GM23338 (cell line): ENCODE measurements around the gene BIRC3. TPM values are rescaled to one million over a fixed set of nuclear protein-coding genes. Genes with fewer than 3 reads are reported as not detected.

Source experiments
- CTCF ChIP-seq, 2 experiments: fragments of 200-600 bp in 1 of 2; sonication (generic) in 1 of 2; conservative IDR thresholded peaks; 2 replicates each; pipeline versions ENCODE4 v1.5.1 to v1.6.1; 2016 to 2017; ENCODE audit warnings: antibody characterized with exemption in 2 of 2, low read depth in 2 of 2, mild to moderate bottlenecking in 2 of 2, moderate library complexity in 1 of 2
- EZH2 ChIP-seq: fragments of 200-600 bp; sonication (generic); IDR thresholded peaks from one replicate; pipeline ENCODE4 v1.8.0; 2017; ENCODE audit warnings: antibody characterized with exemption, mild to moderate bottlenecking, low read depth; ENCODE audit not compliant: unreplicated experiment
- POLR2AphosphoS5 ChIP-seq: IDR thresholded peaks from 2 replicates; pipeline ENCODE4 v1.6.1; 2016; ENCODE audit warnings: antibody characterized with exemption, low read depth
- polyA plus RNA-seq: library from polyadenylated mRNA; unstranded; fragments of >200 nt; fragmentation: Nextera tagmentation; extraction: Ambion mirVana; gene quantifications from 2 replicates; pipeline ENCODE4 v1.2.1, GENCODE V29; 2016
- total RNA-seq: library from RNA; depleted of rRNA; stranded (reverse); fragments of >200 nt; shearing (Covaris generic); gene quantifications from 2 replicates; pipeline ENCODE4 v1.2.3, GENCODE V29; 2014
- TF ChIP-seq, protein P1 (sequence below): fragments of 250-450 bp; sonication (Bioruptor Pico); IDR thresholded peaks from 2 replicates; pipeline ENCODE4 v1.5.0; 2020; ENCODE audit warnings: mild to moderate bottlenecking, moderate library complexity
- TF ChIP-seq, protein P2 (sequence below): IDR thresholded peaks from 2 replicates; pipeline ENCODE4 v1.6.1; 2016; ENCODE audit warnings: antibody characterized with exemption

BIRC3 gene
- total and polyA plus RNA-seq, 2 experiments from 2014 or later, result 0.03 TPM; not detected in 1

DNA sequence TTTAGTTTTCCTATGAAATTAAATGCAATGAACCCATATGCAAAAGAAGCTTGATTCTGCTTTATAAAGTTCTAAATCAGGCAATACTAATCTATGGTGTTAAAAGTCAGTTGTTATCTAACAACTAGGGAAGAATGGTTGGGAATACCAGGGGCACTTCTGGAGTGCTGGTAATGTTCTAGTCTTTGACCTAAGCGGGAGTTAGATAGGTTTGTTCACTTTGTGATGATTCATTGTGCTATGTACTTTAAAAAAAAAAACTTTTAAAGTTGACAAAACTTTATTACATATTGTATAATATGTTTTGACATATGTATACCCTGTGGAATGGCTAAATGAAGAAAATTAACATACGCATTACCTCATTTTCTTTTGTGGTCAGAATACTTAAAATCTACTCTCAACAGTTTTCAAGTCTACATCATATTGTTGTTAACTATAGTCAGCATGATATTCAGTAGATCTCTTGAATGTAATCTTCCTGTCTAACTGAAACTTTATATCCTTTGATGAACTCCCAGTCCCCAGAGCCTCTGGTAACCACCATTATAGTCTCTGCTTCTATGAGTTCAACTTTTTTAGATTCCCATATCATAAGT, 69.0 kb downstream of the BIRC3 start (continued):
- TF ChIP-seq, protein P1, sequence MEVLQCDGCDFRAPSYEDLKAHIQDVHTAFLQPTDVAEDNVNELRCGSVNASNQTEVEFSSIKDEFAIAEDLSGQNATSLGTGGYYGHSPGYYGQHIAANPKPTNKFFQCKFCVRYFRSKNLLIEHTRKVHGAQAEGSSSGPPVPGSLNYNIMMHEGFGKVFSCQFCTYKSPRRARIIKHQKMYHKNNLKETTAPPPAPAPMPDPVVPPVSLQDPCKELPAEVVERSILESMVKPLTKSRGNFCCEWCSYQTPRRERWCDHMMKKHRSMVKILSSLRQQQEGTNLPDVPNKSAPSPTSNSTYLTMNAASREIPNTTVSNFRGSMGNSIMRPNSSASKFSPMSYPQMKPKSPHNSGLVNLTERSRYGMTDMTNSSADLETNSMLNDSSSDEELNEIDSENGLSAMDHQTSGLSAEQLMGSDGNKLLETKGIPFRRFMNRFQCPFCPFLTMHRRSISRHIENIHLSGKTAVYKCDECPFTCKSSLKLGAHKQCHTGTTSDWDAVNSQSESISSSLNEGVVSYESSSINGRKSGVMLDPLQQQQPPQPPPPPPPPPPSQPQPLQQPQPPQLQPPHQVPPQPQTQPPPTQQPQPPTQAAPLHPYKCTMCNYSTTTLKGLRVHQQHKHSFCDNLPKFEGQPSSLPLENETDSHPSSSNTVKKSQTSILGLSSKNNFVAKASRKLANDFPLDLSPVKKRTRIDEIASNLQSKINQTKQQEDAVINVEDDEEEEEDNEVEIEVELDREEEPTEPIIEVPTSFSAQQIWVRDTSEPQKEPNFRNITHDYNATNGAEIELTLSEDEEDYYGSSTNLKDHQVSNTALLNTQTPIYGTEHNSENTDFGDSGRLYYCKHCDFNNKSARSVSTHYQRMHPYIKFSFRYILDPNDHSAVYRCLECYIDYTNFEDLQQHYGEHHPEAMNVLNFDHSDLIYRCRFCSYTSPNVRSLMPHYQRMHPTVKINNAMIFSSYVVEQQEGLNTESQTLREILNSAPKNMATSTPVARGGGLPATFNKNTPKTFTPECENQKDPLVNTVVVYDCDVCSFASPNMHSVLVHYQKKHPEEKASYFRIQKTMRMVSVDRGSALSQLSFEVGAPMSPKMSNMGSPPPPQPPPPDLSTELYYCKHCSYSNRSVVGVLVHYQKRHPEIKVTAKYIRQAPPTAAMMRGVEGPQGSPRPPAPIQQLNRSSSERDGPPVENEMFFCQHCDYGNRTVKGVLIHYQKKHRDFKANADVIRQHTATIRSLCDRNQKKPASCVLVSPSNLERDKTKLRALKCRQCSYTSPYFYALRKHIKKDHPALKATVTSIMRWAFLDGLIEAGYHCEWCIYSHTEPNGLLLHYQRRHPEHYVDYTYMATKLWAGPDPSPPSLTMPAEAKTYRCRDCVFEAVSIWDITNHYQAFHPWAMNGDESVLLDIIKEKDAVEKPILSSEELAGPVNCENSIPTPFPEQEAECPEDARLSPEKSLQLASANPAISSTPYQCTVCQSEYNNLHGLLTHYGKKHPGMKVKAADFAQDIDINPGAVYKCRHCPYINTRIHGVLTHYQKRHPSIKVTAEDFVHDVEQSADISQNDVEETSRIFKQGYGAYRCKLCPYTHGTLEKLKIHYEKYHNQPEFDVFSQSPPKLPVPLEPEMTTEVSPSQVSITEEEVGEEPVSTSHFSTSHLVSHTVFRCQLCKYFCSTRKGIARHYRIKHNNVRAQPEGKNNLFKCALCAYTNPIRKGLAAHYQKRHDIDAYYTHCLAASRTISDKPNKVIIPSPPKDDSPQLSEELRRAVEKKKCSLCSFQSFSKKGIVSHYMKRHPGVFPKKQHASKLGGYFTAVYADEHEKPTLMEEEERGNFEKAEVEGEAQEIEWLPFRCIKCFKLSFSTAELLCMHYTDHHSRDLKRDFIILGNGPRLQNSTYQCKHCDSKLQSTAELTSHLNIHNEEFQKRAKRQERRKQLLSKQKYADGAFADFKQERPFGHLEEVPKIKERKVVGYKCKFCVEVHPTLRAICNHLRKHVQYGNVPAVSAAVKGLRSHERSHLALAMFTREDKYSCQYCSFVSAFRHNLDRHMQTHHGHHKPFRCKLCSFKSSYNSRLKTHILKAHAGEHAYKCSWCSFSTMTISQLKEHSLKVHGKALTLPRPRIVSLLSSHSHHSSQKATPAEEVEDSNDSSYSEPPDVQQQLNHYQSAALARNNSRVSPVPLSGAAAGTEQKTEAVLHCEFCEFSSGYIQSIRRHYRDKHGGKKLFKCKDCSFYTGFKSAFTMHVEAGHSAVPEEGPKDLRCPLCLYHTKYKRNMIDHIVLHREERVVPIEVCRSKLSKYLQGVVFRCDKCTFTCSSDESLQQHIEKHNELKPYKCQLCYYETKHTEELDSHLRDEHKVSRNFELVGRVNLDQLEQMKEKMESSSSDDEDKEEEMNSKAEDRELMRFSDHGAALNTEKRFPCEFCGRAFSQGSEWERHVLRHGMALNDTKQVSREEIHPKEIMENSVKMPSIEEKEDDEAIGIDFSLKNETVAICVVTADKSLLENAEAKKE (CRISPR knock-in tag), result no peak
- TF ChIP-seq, protein P2, sequence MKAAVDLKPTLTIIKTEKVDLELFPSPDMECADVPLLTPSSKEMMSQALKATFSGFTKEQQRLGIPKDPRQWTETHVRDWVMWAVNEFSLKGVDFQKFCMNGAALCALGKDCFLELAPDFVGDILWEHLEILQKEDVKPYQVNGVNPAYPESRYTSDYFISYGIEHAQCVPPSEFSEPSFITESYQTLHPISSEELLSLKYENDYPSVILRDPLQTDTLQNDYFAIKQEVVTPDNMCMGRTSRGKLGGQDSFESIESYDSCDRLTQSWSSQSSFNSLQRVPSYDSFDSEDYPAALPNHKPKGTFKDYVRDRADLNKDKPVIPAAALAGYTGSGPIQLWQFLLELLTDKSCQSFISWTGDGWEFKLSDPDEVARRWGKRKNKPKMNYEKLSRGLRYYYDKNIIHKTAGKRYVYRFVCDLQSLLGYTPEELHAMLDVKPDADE, result no peak
- TF ChIP-seq CTCF (conservative IDR thresholded peaks at IDR 0.05; ENCODE audit: low read depth in 2 of 2), result no peak
- no peak for TF ChIP-seq EZH2
- TF ChIP-seq POLR2AphosphoS5, result no peak
